ENCODE measurements around the gene TTLL10.

The TTLL10 gene

GRCh38 chr1:1206376-1206965, 32.8 kb downstream of the TTLL10 start, which contains the start of gene TNFRSF18:
TNFRSF18 (minus strand) TSS chr1:1206592; CDS start chr1:1206571, 21 bp downstream.
- H3K27ac ChIP-seq (replicated peaks), result no peak within 1 kb of the TSS
- DNase-seq (ENCODE audit: low read depth in 1 of 2, low spot score in 1 of 2), result no peak
- TF ChIP-seq CTCF (IDR thresholded peaks at IDR 0.05; ENCODE audit: insufficient read depth, low read length) (no peak), SPI1 (IDR thresholded peaks at IDR 0.05; ENCODE audit: borderline replicate concordance, low read depth) (no peak), REST (IDR thresholded peaks at IDR 0.05; ENCODE audit: insufficient replicate concordance, low read depth) (no peak), POLR2AphosphoS5 (IDR thresholded peaks at IDR 0.05; ENCODE audit: low read depth) (no peak), GABPA (IDR thresholded peaks at IDR 0.05; ENCODE audit: low read depth) (no peak)
- H3K4me3 ChIP-seq (replicated peaks; ENCODE audit: insufficient read depth, low read length), result no peak within 1 kb of the TSS
- H3K27me3 ChIP-seq (ENCODE audit: insufficient read depth, poor library complexity, severe bottlenecking), result peaks cover 48% of the 10 kb centered on the region

- no peak overlapping the region for H3K27ac ChIP-seq (replicated peaks)
- no peak for TF ChIP-seq POLR2AphosphoS5 (IDR thresholded peaks at IDR 0.05; ENCODE audit: low read depth)
- no peak for TF ChIP-seq CTCF (IDR thresholded peaks at IDR 0.05; ENCODE audit: insufficient read depth, low read length)
- no peak for DNase-seq (ENCODE audit: low read depth in 1 of 2, low spot score in 1 of 2)
These were observed 33.4 kb downstream of the TTLL10 start for GRCh38 chr1:1206966-1207531.

GRCh38 chr1:1207571-1207892, 33.9 kb downstream of the TTLL10 start:
- Histone ChIP-seq H3K27ac (replicated peaks) (no peak overlapping the region), H3K27me3 (ENCODE audit: insufficient read depth, poor library complexity, severe bottlenecking) (peaks cover 48% of the 10 kb centered on the region), H3K4me3 (replicated peaks; ENCODE audit: insufficient read depth, low read length) (no peak overlapping the region)
- no peak for DNase-seq (ENCODE audit: low read depth in 1 of 2, low spot score in 1 of 2)
- TF ChIP-seq SPI1 (IDR thresholded peaks at IDR 0.05; ENCODE audit: borderline replicate concordance, low read depth) (no peak), POLR2AphosphoS5 (IDR thresholded peaks at IDR 0.05; ENCODE audit: low read depth) (no peak), REST (IDR thresholded peaks at IDR 0.05; ENCODE audit: insufficient replicate concordance, low read depth) (no peak), CTCF (IDR thresholded peaks at IDR 0.05; ENCODE audit: insufficient read depth, low read length) (no peak), GABPA (IDR thresholded peaks at IDR 0.05; ENCODE audit: low read depth) (no peak)

More at GRCh38 chr1:1206966-1207531, 33.4 kb downstream of the TTLL10 start:
- no peak overlapping the region for H3K4me3 ChIP-seq (replicated peaks; ENCODE audit: insufficient read depth, low read length)
- peaks cover 48% of the 10 kb centered on the region for H3K27me3 ChIP-seq (ENCODE audit: insufficient read depth, poor library complexity, severe bottlenecking)

All from HL-60 (cell line).